K562 (cell line): ENCODE data around the gene PELI3. TPM values are rescaled to one million over a fixed set of nuclear protein-coding genes. Genes with fewer than 3 reads are reported as not detected.
A peak's percentile ranks its signal among the peaks of the same experiment; 100 is the strongest.
"Not testable (repeated sequence)": the region's sequence is repeated elsewhere in the genome, so short reads cannot be mapped to it uniquely, and the experiment has no call there.

Source experiments
- ATAC-seq: fragments of 200-7000 bp; cut with Tn5 transposase; 3 replicates; pipeline ENCODE4 v1.9.1; 2020; ENCODE audit warnings: moderate library complexity
- BruUV-seq: library from RNA; stranded (reverse); fragments of 400-500 nt; replicated peaks from 2 replicates; lab custom pipeline; 2021; lab: Mats Ljungman, UMichigan
- CTCF ChIA-PET: fragments of 300-600 bp; formaldehyde crosslinking; extraction: SDS; loops from one replicate; lab custom pipeline; 2021; ENCODE audit warnings: low intra/inter-chr PET ratio; lab: Yijun Ruan, JAX
- POLR2A ChIA-PET: fragments of 300-600, 350-650 bp; sonication (Branson Sonifier 250); formaldehyde crosslinking; extraction: SDS; loops from one replicate; lab custom pipeline; 2021; ENCODE audit warnings: antibody characterized with exemption, inconsistent platforms; lab: Yijun Ruan, JAX
- DNase-seq, 4 experiments: peaks; one replicate each; pipeline versions ENCODE4 v3.0.0 to v3.0.0-alpha.2; 2011 to 2018; ENCODE audit warnings: low spot score in 3 of 4, mixed read lengths in 3 of 4; ENCODE audit errors: extremely low read depth in 1 of 4
- FAIRE-seq: peaks from 2 replicates; lab custom pipeline; 2011; peaks lifted over from hg19 to GRCh38; lab: Jason Lieb, UNC
- H2AFZ ChIP-seq: 2 replicates; pipeline ENCODE4 v1.6.0; 2011; ENCODE audit warnings: low read depth, low read length, control low read depth, inconsistent platforms
- H3K27ac ChIP-seq: fragments of 200-600 bp; 3 replicates; pipeline ENCODE4 v1.8.0; 2011; ENCODE audit warnings: low read depth, mild to moderate bottlenecking, control low read depth, inconsistent platforms, low read length, moderate library complexity, mixed read lengths; ENCODE audit errors: extremely low read depth
- H3K27me3 ChIP-seq, 2 experiments: fragments of 300-600 bp in 1 of 2; 2 replicates in 1 of 2; 3 replicates in 1 of 2; pipeline versions ENCODE4 v1.6.0 to v1.8.0; 2011; ENCODE audit warnings: inconsistent platforms in 2 of 2, low read length in 2 of 2, mild to moderate bottlenecking in 1 of 2, mixed read lengths in 1 of 2, moderate library complexity in 1 of 2; ENCODE audit not compliant: control insufficient read depth in 2 of 2, insufficient read depth in 2 of 2
- H3K36me3 ChIP-seq: fragments of 300-600 bp; 3 replicates; pipeline ENCODE4 v1.8.0; 2011; ENCODE audit warnings: mild to moderate bottlenecking, low read length, inconsistent platforms; ENCODE audit not compliant: control insufficient read depth, insufficient read depth
- H3K4me1 ChIP-seq, 2 experiments: fragments of 200-600 bp in 1 of 2; replicated peaks in 1 of 2; 2 replicates in 1 of 2; 3 replicates in 1 of 2; pipeline versions ENCODE4 v1.5.1 to v1.8.0; 2011; ENCODE audit warnings: inconsistent platforms in 2 of 2, low read length in 2 of 2, mild to moderate bottlenecking in 1 of 2, mixed read lengths in 1 of 2, moderate library complexity in 1 of 2; ENCODE audit not compliant: control insufficient read depth in 2 of 2, insufficient read depth in 2 of 2
- H3K4me2 ChIP-seq: 2 replicates; pipeline ENCODE4 v1.6.1; 2011; ENCODE audit warnings: low read length, control low read depth, inconsistent platforms, mixed read lengths; ENCODE audit not compliant: insufficient read depth
- H3K4me3 ChIP-seq: fragments of 200-600 bp; sonication (generic), shearing (Covaris generic); 2 replicates; pipeline ENCODE4 v1.5.1; 2016; ENCODE audit warnings: control low read depth, inconsistent platforms
- H3K79me2 ChIP-seq: fragments of 200-600 bp; 3 replicates; pipeline ENCODE4 v1.8.0; 2011; ENCODE audit warnings: low read length, inconsistent platforms; ENCODE audit not compliant: control insufficient read depth, insufficient read depth
- H3K9ac ChIP-seq, 2 experiments: 2 replicates each; pipeline versions ENCODE4 v1.6.0 to v1.6.1; 2011; ENCODE audit warnings: low read depth in 2 of 2, low read length in 2 of 2, control low read depth in 1 of 2, inconsistent platforms in 1 of 2, mild to moderate bottlenecking in 1 of 2, mixed read lengths in 1 of 2; ENCODE audit not compliant: insufficient read depth in 1 of 2
- H3K9me1 ChIP-seq: one replicate; pipeline ENCODE4 v1.6.0; 2011; ENCODE audit warnings: inconsistent platforms, mild to moderate bottlenecking, low read length, moderate library complexity; ENCODE audit not compliant: control insufficient read depth, insufficient read depth
- H3K9me3 ChIP-seq: replicated peaks from 2 replicates; pipeline ENCODE4 v1.5.1; 2011; ENCODE audit warnings: low read depth, low read length, inconsistent platforms; ENCODE audit not compliant: control insufficient read depth, insufficient read depth
- H4K20me1 ChIP-seq: replicated peaks from 2 replicates; pipeline ENCODE4 v1.6.1; 2011; ENCODE audit warnings: low read length, inconsistent platforms, mixed read lengths; ENCODE audit not compliant: control insufficient read depth, insufficient read depth
- AFF1 ChIP-seq, 2 experiments: fragments of 450-650 bp; IDR thresholded peaks; 2 replicates each; pipeline ENCODE4 v1.6.1; 2018; ENCODE audit warnings: mild to moderate bottlenecking in 2 of 2, low read depth in 1 of 2; ENCODE audit not compliant: partially characterized antibody in 2 of 2
- HDAC2 ChIP-seq: fragments of 450-650 bp; IDR thresholded peaks from 2 replicates; pipeline ENCODE4 v1.6.1; 2016; ENCODE audit warnings: mild to moderate bottlenecking
- KDM5B ChIP-seq: fragments of 200-600 bp; sonication (generic); IDR thresholded peaks from 2 replicates; pipeline ENCODE4 v1.6.1; 2012; ENCODE audit warnings: low read depth, mild to moderate bottlenecking, moderate library complexity, low read length, control low read depth, inconsistent platforms; ENCODE audit not compliant: insufficient replicate concordance
- MNT ChIP-seq, 2 experiments: fragments of 450-650 bp; conservative IDR thresholded peaks; 2 replicates each; pipeline ENCODE4 v1.6.1; 2017; ENCODE audit warnings: mild to moderate bottlenecking in 2 of 2, moderate library complexity in 2 of 2
- NRF1 ChIP-seq, 2 experiments: fragments of 450-650 bp; IDR thresholded peaks in 1 of 2; conservative IDR thresholded peaks in 1 of 2; 2 replicates each; pipeline ENCODE4 v1.6.1; 2014; ENCODE audit warnings: mild to moderate bottlenecking in 2 of 2
- REST ChIP-seq, 2 experiments: fragments of 450-650 bp; formaldehyde crosslinking in 1 of 2; IDR thresholded peaks; 2 replicates each; pipeline versions ENCODE4 v1.4.0 to v1.6.1; 2014 to 2020; ENCODE audit warnings: mild to moderate bottlenecking in 2 of 2, borderline replicate concordance in 1 of 2, low read depth in 1 of 2
- WGBS: fragments of 100-300 bp; shearing (Covaris generic); methylation state at CpG from one replicate; pipeline ENCODE4 v1.1.6; 2016; ENCODE audit warnings: low coverage, mixed read lengths; ENCODE audit not compliant: insufficient coverage; ENCODE audit errors: missing lambda C conversion rate; 5-methylcytosine and 5-hydroxymethylcytosine counted together
- in situ Hi-C: fragments of 300-500 bp; cut with MboI; formaldehyde crosslinking; loops from 4 replicates; pipeline ENCODE4 v1.15.0; 2018; ENCODE audit warnings: inconsistent platforms, mixed read lengths
- intact Hi-C: fragments of 100-400 bp; cut with micrococcal nuclease; formaldehyde crosslinking; loops from 2 replicates; pipeline ENCODE4 v1.14.2; 2022
- polyA plus RNA-seq, 8 experiments: library from polyadenylated mRNA; depleted of rRNA in 4 of 8; stranded (reverse) in 5 of 8; unstranded in 3 of 8; fragments of >200 nt; fragmentation: Nextera tagmentation in 2 of 8; fragmentation: Illumina TruSeq in 1 of 8; extraction: Ambion mirVana in 2 of 8; extraction: Trizol in 1 of 8; gene quantifications; 2 replicates each; pipeline versions ENCODE4 v1.2.1 to v1.2.3, GENCODE V29; 2011 to 2014; ENCODE audit warnings: inconsistent platforms in 1 of 8, missing spikeins in 1 of 8
- total RNA-seq, 7 experiments: library from RNA; depleted of rRNA in 6 of 7; stranded (reverse); fragments of >200 nt in 6 of 7; fragmentation: Illumina TruSeq in 2 of 7; extraction: Trizol in 2 of 7; gene quantifications; 2 replicates each; pipeline versions ENCODE4 v1.2.1 to v1.2.3, GENCODE V29; 2011 to 2021; ENCODE audit warnings: low replicate concordance in 1 of 7

Gene PELI3
- total and polyA plus RNA-seq, 9 of the 15 experiments (the other 6 are each of a cell fraction or from before 2014, with no cell fraction given), result 0.17 to 4.2 (median 1.9) TPM

DNA sequence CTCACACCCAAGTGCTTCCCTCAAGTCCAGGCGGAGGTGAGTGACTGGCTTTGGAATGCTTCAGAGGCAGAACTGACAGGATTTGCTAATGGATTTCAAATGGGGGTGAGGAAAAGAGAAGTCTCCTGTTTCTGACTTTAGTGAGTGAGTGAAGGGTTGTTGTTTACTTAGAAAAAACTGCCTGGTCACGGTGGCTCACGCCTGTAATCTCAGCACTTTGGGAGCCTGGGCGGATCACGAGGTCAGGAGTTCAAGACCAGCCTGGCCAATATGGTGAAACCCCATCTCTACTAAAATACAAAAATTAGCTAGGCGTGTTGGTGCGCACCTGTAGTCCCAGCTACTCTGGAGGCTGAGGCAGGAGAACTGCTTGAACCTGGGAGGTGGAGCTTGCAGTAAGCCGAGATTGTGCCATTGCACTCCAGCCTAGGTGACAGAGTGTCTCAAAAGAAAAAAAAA, 34.8 kb upstream of the PELI3 start:
- H3K4me1 ChIP-seq; H3K9me1 ChIP-seq; H3K27ac ChIP-seq; BruUV-seq; H3K4me3 ChIP-seq; H3K4me2 ChIP-seq; H2AFZ ChIP-seq; in situ Hi-C loops; H3K79me2 ChIP-seq; FAIRE-seq; H4K20me1 ChIP-seq; intact Hi-C loops; H3K27me3 ChIP-seq; H3K9me3 ChIP-seq; TF ChIP-seq REST (CRISPR knock-in tag; IDR thresholded peaks at IDR 0.05; ENCODE audit: low read depth): not testable (repeated sequence)
- H3K36me3 ChIP-seq, result peaks cover 21% of the 10 kb centered on the region
- ChIA-PET CTCF (interaction anchor here (0.7 to 1.2 kb wide), 3 partner anchors 24 to 455 kb away, joined by 3 to 6 read pairs (median 4); partner anchors contain the start of gene RBM4B), POLR2A (interaction anchor here (1.0 kb wide), 1 partner anchor 10 kb away, joined by 3 read pairs; no protein-coding TSS in a partner anchor)
- WGBS, result 28% methylated on average over 8 of the region's 8 CpGs
- ATAC-seq (peak; percentile 65), DNase-seq (peak in 1 of 4 experiments; percentile 45)
- H3K9ac ChIP-seq, result peak overlapping the region in 1 of 2 experiments; percentile 19; a peak in 1 of 4 replicates
- peak; percentile 89 for TF ChIP-seq KDM5B
- peak; percentile 41 to 54; a peak in 2 of 4 replicates for TF ChIP-seq NRF1 (conservative IDR thresholded peaks at IDR 0.05 in 1 of 2, IDR thresholded peaks at IDR 0.05 in 1 of 2)
- peak; percentile 72; the same call in 1 of the 2 replicates for TF ChIP-seq HDAC2
- TF ChIP-seq REST (IDR thresholded peaks at IDR 0.05; ENCODE audit: borderline replicate concordance), result peak; percentile 23; the same call in 1 of the 2 replicates
- 0 out of 4 replicates have a peak, but pooled peaks of 1 of the 2 experiments have one; percentile 35 for TF ChIP-seq MNT (conservative IDR thresholded peaks at IDR 0.05)
- peak in 1 of 2 experiments; percentile 23 for TF ChIP-seq AFF1 (IDR thresholded peaks at IDR 0.05; ENCODE audit: low read depth in 1 of 2, partially characterized antibody in 2 of 2)
